Esophagus squamous epithelium (tissue), 5 donors: ENCODE data around the gene BOK. TPM values are rescaled to one million over a fixed set of nuclear protein-coding genes. Genes with fewer than 3 reads are reported as not detected.

Experiments
- DNase-seq: peaks from one replicate; lab custom pipeline; 2025; lab: John Stamatoyannopoulos, UW
- H3K27ac ChIP-seq, 4 donors: fragments of 200-600 bp; sonication (generic); one replicate each; pipeline ENCODE4 v1.5.1; 2016 to 2019; ENCODE audit warnings: mild to moderate bottlenecking in 1 of 4
- H3K27me3 ChIP-seq, 4 donors: fragments of 200-600 bp; sonication (generic); 1 replicate in 3 of 4; 2 replicates in 1 of 4; pipeline versions ENCODE4 v1.5.1 to v1.6.0; 2017 to 2021; ENCODE audit warnings: antibody characterized with exemption in 1 of 4
- H3K36me3 ChIP-seq, 3 donors: fragments of 200-600 bp; sonication (generic); one replicate each; pipeline ENCODE4 v1.5.1; 2016 to 2019
- H3K4me1 ChIP-seq, 3 donors: fragments of 200-600 bp; sonication (generic); one replicate each; pipeline ENCODE4 v1.5.1; 2017 to 2019
- H3K4me3 ChIP-seq, 4 donors: fragments of 200-600 bp; sonication (generic); 1 replicate in 3 of 4; 2 replicates in 1 of 4; pipeline ENCODE4 v1.5.1; 2016 to 2019; ENCODE audit warnings: mild to moderate bottlenecking in 2 of 4, moderate library complexity in 1 of 4
- H3K9me3 ChIP-seq, 3 donors: fragments of 200-600 bp; sonication (generic); one replicate each; pipeline ENCODE4 v1.5.1; 2016 to 2019
- POLR2A ChIP-seq, 4 donors: fragments of 450-650 bp; IDR thresholded peaks; one replicate each; pipeline ENCODE4 v1.6.1; 2017; ENCODE audit warnings: antibody characterized with exemption in 4 of 4, mild to moderate bottlenecking in 4 of 4, moderate library complexity in 3 of 4
- WGBS, 2 donors: methylation state at CpG; one replicate each; pipeline ENCODE4 v1.1.5; 2018; 5-methylcytosine and 5-hydroxymethylcytosine counted together
- intact Hi-C: fragments of 100-400 bp; cut with DNase I; formaldehyde crosslinking; loops from one replicate; pipeline ENCODE4 v1.15.0; 2022
- total RNA-seq, 4 donors: library from RNA; depleted of rRNA; stranded (reverse); fragments of >200 nt; gene quantifications; one replicate each; pipeline ENCODE4 v1.1.0, GENCODE V29; 2016
- TF ChIP-seq, protein P1 (sequence below), 6 experiments: fragments of 450-650 bp in 4 of 6; fragments of 200-600 bp in 2 of 6; sonication (generic) in 2 of 6; IDR thresholded peaks; one replicate each; pipeline ENCODE4 v1.5.1; 2016 to 2019; ENCODE audit warnings: antibody characterized with exemption in 6 of 6, mild to moderate bottlenecking in 4 of 6, moderate library complexity in 4 of 6
- donor health status: DM: yes; HTN: yes; CAD: no.

The BOK gene
- total RNA-seq, 4 donors from 2014 or later = 35.5 to 57.1 (median 51.2) TPM

DNA sequence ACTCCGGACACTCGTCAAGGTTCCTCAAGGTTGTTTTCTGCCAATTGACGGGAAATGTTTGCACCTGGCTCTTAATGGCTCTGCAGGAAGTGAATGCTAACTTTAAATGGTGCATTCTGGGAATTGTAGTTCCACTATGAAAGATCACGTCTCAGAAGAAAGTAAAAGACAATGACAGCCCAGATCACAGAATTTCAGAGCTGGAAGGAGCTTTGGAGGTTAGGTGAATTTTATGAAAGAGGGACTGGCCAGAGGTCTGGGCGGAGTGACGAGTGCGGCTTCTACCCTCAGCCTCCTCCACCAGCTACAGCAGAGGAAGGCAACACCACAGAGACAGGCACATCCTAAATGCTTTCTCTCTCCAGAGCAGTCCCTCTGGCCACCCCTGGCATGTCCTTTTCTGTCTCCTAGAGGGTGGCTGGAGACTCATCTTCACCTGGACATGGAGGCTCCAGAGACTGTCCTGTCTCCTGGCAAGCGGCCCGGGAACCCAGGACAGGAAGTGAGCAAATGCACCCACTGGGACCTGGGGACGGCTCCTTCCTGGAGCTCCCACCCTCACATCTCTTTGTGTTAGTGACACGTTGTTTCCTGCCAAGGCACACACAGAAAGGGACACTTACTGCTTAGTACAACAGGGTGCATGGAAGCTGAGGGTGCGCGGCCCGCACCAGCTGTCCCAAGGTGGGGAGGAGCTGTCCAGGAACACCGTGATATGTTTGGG, 59.0 kb downstream of the BOK start:
- Histone ChIP-seq H3K9me3 (no peaks in the 10 kb centered on the region), H3K4me1 (peaks cover 0 to 35% (median 0%) of the 10 kb centered on the region in 3 donors), H3K4me3 (peak overlapping the region; percentile 13 to 58 (median 36)), H3K27me3 (no peaks in the 10 kb centered on the region), H3K36me3 (peaks cover 0 to 25% (median 0%) of the 10 kb centered on the region in 3 donors), H3K27ac (peak overlapping the region; percentile 16 to 65 (median 48))
- 49 to 64% methylated on average over 12 of the region's 15 CpGs for WGBS, 2 donors
- no peak for DNase-seq
- intact Hi-C loops = no loop called here
- no peak for TF ChIP-seq POLR2A (IDR thresholded peaks at IDR 0.05)
- TF ChIP-seq, protein P1, sequence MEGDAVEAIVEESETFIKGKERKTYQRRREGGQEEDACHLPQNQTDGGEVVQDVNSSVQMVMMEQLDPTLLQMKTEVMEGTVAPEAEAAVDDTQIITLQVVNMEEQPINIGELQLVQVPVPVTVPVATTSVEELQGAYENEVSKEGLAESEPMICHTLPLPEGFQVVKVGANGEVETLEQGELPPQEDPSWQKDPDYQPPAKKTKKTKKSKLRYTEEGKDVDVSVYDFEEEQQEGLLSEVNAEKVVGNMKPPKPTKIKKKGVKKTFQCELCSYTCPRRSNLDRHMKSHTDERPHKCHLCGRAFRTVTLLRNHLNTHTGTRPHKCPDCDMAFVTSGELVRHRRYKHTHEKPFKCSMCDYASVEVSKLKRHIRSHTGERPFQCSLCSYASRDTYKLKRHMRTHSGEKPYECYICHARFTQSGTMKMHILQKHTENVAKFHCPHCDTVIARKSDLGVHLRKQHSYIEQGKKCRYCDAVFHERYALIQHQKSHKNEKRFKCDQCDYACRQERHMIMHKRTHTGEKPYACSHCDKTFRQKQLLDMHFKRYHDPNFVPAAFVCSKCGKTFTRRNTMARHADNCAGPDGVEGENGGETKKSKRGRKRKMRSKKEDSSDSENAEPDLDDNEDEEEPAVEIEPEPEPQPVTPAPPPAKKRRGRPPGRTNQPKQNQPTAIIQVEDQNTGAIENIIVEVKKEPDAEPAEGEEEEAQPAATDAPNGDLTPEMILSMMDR (IDR thresholded peaks at IDR 0.05) = no peak

DNA sequence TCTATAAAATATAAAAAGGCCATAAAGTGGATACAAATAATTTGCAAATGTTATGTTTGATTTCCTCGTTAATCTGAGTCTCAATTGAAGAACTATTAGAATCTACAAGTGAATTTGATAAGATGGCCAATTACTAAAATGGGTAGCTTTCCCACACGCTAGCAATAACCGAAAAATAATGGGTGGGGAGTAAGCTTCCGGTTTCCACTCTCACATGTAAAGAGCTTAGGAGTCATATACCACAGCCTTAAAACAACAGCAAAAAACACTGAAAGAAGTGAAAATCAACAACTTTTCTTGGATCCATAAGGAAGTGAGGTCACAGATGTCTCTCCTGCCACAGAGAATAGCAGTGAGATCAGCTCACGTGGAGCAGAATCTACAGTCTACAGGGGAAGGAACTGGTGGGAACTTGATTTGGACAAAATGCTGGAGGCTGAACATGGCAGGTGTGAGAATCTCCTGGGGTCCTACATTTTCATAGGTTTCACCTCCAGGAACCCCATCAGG, 59.8 kb downstream of the BOK start:
- TF ChIP-seq, protein P1 (IDR thresholded peaks at IDR 0.05) = no peak
- TF ChIP-seq POLR2A (IDR thresholded peaks at IDR 0.05) = no peak
- Histone ChIP-seq H3K36me3 (peaks cover 0 to 32% (median 0%) of the 10 kb centered on the region in 3 donors), H3K4me3 (no peak overlapping the region), H3K9me3 (no peaks in the 10 kb centered on the region), H3K27me3 (no peaks in the 10 kb centered on the region), H3K27ac (peak overlapping the region in 1 of 4 donors; percentile 65), H3K4me1 (peaks cover 0 to 32% (median 0%) of the 10 kb centered on the region in 3 donors)
- DNase-seq = no peak
- WGBS, 2 donors = 71 to 89% methylated on average over 5 of the region's 5 CpGs
- intact Hi-C loops = no loop called here

DNA sequence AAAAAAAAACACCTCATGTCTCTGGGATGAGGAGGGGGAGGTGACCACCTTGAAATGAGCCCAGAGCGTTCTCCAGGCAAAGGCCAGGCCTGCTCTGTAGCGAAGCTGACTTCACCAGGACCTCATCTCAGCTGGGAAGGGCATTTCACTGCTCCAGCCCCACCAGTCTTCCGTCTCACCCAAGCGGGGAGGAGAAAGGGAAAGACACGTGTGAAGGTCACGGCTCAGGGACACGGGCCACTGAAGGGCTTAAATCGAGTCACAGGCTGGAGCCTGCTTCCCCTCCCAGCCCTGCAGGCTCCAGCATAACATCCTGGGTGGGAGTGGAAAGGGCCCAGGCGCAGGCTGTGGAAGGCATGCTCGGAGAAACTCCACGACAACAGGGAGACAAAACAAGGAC, 60.3 kb downstream of the BOK start:
- no peak for DNase-seq

DNA sequence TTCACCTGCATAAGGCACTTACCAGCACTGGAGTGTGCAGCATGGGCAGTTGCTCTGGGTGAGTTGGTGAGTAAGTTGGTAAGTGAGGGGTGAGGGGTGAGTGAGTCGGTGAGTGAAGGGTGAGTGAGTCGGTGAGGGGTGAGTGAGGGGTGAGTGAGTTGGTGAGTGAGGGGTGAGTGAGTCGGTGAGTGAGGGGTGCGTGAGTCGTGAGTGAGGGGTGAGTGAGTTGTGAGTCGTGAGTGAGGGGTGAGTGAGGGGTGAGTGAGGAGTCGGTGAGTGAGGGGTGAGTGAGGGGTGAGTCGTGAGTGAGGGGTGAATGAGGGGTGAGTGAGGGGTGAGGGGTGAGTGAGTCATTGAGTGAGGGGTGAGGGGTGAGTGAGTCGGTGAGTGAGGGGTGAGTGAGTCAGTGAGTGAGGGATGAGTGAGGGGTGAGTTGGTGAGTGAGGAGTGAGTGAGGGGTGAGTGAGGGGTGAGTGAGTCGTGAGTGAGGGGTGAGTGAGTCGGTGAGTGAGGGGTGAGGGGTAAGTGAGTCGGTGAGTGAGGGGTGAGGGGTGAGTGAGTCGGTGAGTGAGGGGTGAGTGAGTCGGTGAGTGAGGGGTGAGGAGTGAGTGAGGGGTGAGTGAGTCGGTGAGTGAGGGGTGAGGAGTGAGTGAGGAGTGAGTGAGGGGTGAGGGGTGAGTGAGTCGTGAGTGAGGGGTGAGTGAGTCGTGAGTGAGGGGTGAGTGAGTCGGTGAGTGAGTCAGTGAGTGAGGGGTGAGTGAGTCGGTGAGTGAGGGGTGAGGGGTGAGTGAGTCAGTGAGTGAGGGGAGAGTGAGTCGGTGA, 61.3 kb downstream of the BOK start:
- H3K9me3 ChIP-seq = no peaks in the 10 kb centered on the region
- peaks cover 0 to 30% (median 0%) of the 10 kb centered on the region in 3 donors for H3K4me1 ChIP-seq
- H3K4me3 ChIP-seq = no peak overlapping the region
- no peak overlapping the region for H3K27ac ChIP-seq
- no peak for TF ChIP-seq POLR2A (IDR thresholded peaks at IDR 0.05)
- TF ChIP-seq, protein P1 (IDR thresholded peaks at IDR 0.05) = no peak
- 79 to 82% methylated on average over 9 to 20 of the region's 20 CpGs for WGBS, 2 donors
- no peaks in the 10 kb centered on the region for H3K27me3 ChIP-seq
- H3K36me3 ChIP-seq = peaks cover 0 to 38% (median 0%) of the 10 kb centered on the region in 3 donors
- intact Hi-C loops = no loop called here
- DNase-seq = no peak

More for the DNA sequence above, 60.3 kb downstream of the BOK start:
- H3K27me3 ChIP-seq = no peaks in the 10 kb centered on the region
- no peak overlapping the region for H3K27ac ChIP-seq
- no peak for TF ChIP-seq POLR2A (IDR thresholded peaks at IDR 0.05)
- TF ChIP-seq, protein P1 (IDR thresholded peaks at IDR 0.05) = no peak
- H3K9me3 ChIP-seq = no peaks in the 10 kb centered on the region
- intact Hi-C loops = no loop called here
- H3K4me1 ChIP-seq = peaks cover 0 to 30% (median 0%) of the 10 kb centered on the region in 3 donors
- no peak overlapping the region for H3K4me3 ChIP-seq
- WGBS, 2 donors = 79 to 83% methylated on average over 10 of the region's 11 CpGs
- peaks cover 0 to 33% (median 0%) of the 10 kb centered on the region in 3 donors for H3K36me3 ChIP-seq
